B cell (primary cell): ENCODE results near the gene MON1B. TPM values are rescaled to one million over a fixed set of nuclear protein-coding genes. Genes with fewer than 3 reads are reported as not detected.
"Not testable (repeated sequence)": the region's sequence is repeated elsewhere in the genome, so short reads cannot be mapped to it uniquely, and the experiment has no call there.

Experiments used
- ATAC-seq: fragments of 200-7000 bp; cut with Tn5 transposase; one replicate; pipeline ENCODE4 v1.10.0; 2021; ENCODE audit warnings: low read depth, mild to moderate bottlenecking, moderate number of reproducible peaks, moderate library complexity
- CTCF ChIA-PET: fragments of 350-600 bp; sonication (Branson Sonifier 250); formaldehyde crosslinking; loops from one replicate; lab custom pipeline; 2021; ENCODE audit warnings: antibody characterized with exemption, inconsistent platforms; lab: Charles Lee
- POLR2A ChIA-PET: fragments of 350-600 bp; sonication (Branson Sonifier 250); formaldehyde crosslinking; loops from one replicate; lab custom pipeline; 2021; ENCODE audit warnings: antibody characterized with exemption; lab: Charles Lee
- DNase-seq: peaks from one replicate; pipeline ENCODE4 v3.0.0; 2013
- H2AFZ ChIP-seq: 2 replicates; pipeline ENCODE4 v1.6.1; 2012; ENCODE audit warnings: mild to moderate bottlenecking, low read depth, low read length; ENCODE audit not compliant: insufficient read depth, poor library complexity, severe bottlenecking
- H3K27ac ChIP-seq, 2 donors: 1 replicate in 1 of 2; 2 replicates in 1 of 2; pipeline ENCODE4 v1.5.1; 2012 to 2013; ENCODE audit warnings: low read length in 2 of 2, mild to moderate bottlenecking in 2 of 2, moderate library complexity in 1 of 2
- H3K27me3 ChIP-seq, 4 experiments: fragments of 200-600 bp in 1 of 4; sonication (generic) in 1 of 4; replicated peaks in 1 of 4; 1 replicate in 2 of 4; 2 replicates in 2 of 4; pipeline versions ENCODE4 v1.6.1 to v1.7.0; 2013 to 2016; ENCODE audit warnings: low read length in 3 of 4, mild to moderate bottlenecking in 2 of 4, mixed read lengths in 1 of 4, moderate library complexity in 1 of 4; ENCODE audit not compliant: insufficient read depth in 4 of 4, control insufficient read depth in 3 of 4; ENCODE audit errors: control extremely low read depth in 1 of 4
- H3K36me3 ChIP-seq, 2 experiments: replicated peaks in 1 of 2; 1 replicate in 1 of 2; 2 replicates in 1 of 2; pipeline versions ENCODE4 v1.6.1 to v1.7.1; 2013; ENCODE audit warnings: low read length in 1 of 2; ENCODE audit not compliant: insufficient read depth in 2 of 2, control insufficient read depth in 1 of 2; ENCODE audit errors: control extremely low read depth in 1 of 2, extremely low read depth in 1 of 2
- H3K4me1 ChIP-seq, 2 donors: fragments of 200-600 bp in 1 of 2; sonication (generic) in 1 of 2; 1 replicate in 1 of 2; 2 replicates in 1 of 2; pipeline versions ENCODE4 v1.5.1 to v1.6.1; 2013 to 2017; ENCODE audit warnings: low read length in 2 of 2; ENCODE audit not compliant: control insufficient read depth in 2 of 2, insufficient read depth in 2 of 2
- H3K4me2 ChIP-seq: replicated peaks from 2 replicates; pipeline ENCODE3; 2012; ENCODE audit warnings: mild to moderate bottlenecking, low read depth, low read length; ENCODE audit not compliant: poor library complexity, severe bottlenecking
- H3K4me3 ChIP-seq, 5 experiments: fragments of 200-600 bp in 1 of 5; sonication (generic) in 1 of 5; 1 replicate in 3 of 5; 2 replicates in 2 of 5; pipeline versions ENCODE4 v1.5.1 to v1.7.0; 2011 to 2016; ENCODE audit warnings: low read length in 4 of 5, mild to moderate bottlenecking in 4 of 5, low read depth in 2 of 5, control low read depth in 1 of 5, moderate library complexity in 1 of 5; ENCODE audit not compliant: insufficient read depth in 1 of 5; ENCODE audit errors: control extremely low read depth in 1 of 5, extremely low read depth in 1 of 5
- H3K79me2 ChIP-seq: fragments of 200-600 bp; sonication (generic); one replicate; pipeline ENCODE4 v1.6.0; 2016; ENCODE audit warnings: low read length; ENCODE audit not compliant: control insufficient read depth, insufficient read depth
- H3K9ac ChIP-seq: fragments of 200-600 bp; sonication (generic); 2 replicates; pipeline ENCODE4 v1.6.1; 2017; ENCODE audit warnings: mild to moderate bottlenecking, low read length, moderate library complexity
- H3K9me3 ChIP-seq, 3 donors: one replicate each; pipeline versions ENCODE4 v1.6.1 to v1.7.1; 2013; ENCODE audit warnings: low read length in 2 of 3; ENCODE audit not compliant: control insufficient read depth in 2 of 3, insufficient read depth in 1 of 3; ENCODE audit errors: control extremely low read depth in 1 of 3
- H4K20me1 ChIP-seq: 2 replicates; pipeline ENCODE4 v1.6.0; 2012; ENCODE audit warnings: mild to moderate bottlenecking, low read length; ENCODE audit not compliant: insufficient read depth, control insufficient read depth, poor library complexity, severe bottlenecking
- H3K27ac Mint-ChIP-seq: one replicate; pipeline ENCODE4 v1.8.0; 2021; ENCODE audit warnings: mixed read lengths
- H3K27me3 Mint-ChIP-seq: one replicate; pipeline ENCODE4 v1.8.0; 2021; ENCODE audit warnings: mixed read lengths
- H3K4me1 Mint-ChIP-seq: one replicate; pipeline ENCODE4 v1.8.0; 2021; ENCODE audit warnings: mixed read lengths
- H3K4me3 Mint-ChIP-seq: one replicate; pipeline ENCODE4 v1.8.0; 2021; ENCODE audit warnings: mixed read lengths
- H3K9me3 Mint-ChIP-seq: one replicate; pipeline ENCODE4 v1.8.0; 2022; ENCODE audit warnings: mixed read lengths; ENCODE audit not compliant: insufficient read depth
- CTCF ChIP-seq: fragments of 200-600 bp; IDR thresholded peaks from one replicate; pipeline ENCODE4 v1.8.0; 2022; ENCODE audit warnings: antibody characterized with exemption, mild to moderate bottlenecking
- EZH2 ChIP-seq: IDR thresholded peaks from 2 replicates; pipeline ENCODE4 v1.6.1; 2012; ENCODE audit warnings: borderline replicate concordance, low read depth, mild to moderate bottlenecking, moderate library complexity, low read length; ENCODE audit not compliant: insufficient read depth, poor library complexity, severe bottlenecking
- WGBS: methylation state at CpG from one replicate; pipeline ENCODE4 v1.1.5; 2013; ENCODE audit warnings: missing lambda C conversion rate; ENCODE audit not compliant: insufficient coverage; 5-methylcytosine and 5-hydroxymethylcytosine counted together
- intact Hi-C: fragments of 100-400 bp; cut with micrococcal nuclease; formaldehyde crosslinking; loops from one replicate; pipeline ENCODE4 v1.10.0; 2022
- polyA plus RNA-seq: library from polyadenylated mRNA; depleted of rRNA; stranded (reverse); fragments of >200 nt; gene quantifications from 2 replicates; pipeline ENCODE4 v1.2.3, GENCODE V29; 2012
- total RNA-seq, 2 donors: library from RNA; stranded (reverse); fragments of 120-200 nt in 1 of 2; gene quantifications; 1 replicate in 1 of 2; 2 replicates in 1 of 2; pipeline versions ENCODE4 v1.2.3 to v1.2.4, GENCODE V29; 2013 to 2022

Gene MON1B
- total and polyA plus RNA-seq, 2 donors (not counting 1 experiment from before 2014, with no cell fraction given) = 35.0 to 79.1 TPM

- CTCF ChIA-PET = no interaction called here
- peaks cover 0 to 5% (median 0%) of the 10 kb centered on the region in 4 experiments for H3K27me3 ChIP-seq
- Mint-ChIP-seq H3K4me1 (no peaks in the 10 kb centered on the region), H3K4me3 (no peak overlapping the region), H3K9me3 (no peaks in the 10 kb centered on the region), H3K27me3 (peaks cover 24% of the 10 kb centered on the region), H3K27ac (no peak overlapping the region)
- POLR2A ChIA-PET = no interaction called here
- H3K4me2 ChIP-seq = no peak overlapping the region
- H4K20me1 ChIP-seq = no peaks in the 10 kb centered on the region
- ATAC-seq = no peak
- H3K4me1 ChIP-seq = no peaks in the 10 kb centered on the region
- intact Hi-C loops = no loop called here
- no peak overlapping the region for H3K27ac ChIP-seq
- no peak for DNase-seq
- H3K4me3 ChIP-seq = no peak overlapping the region
- no peaks in the 10 kb centered on the region for H3K36me3 ChIP-seq
- TF ChIP-seq CTCF (no peak), EZH2 (no peak)
- no peak overlapping the region for H2AFZ ChIP-seq
- no CpG with 5 or more reads among the region's 1 CpG for WGBS
- no peaks in the 10 kb centered on the region for H3K9me3 ChIP-seq
- no peaks in the 10 kb centered on the region for H3K79me2 ChIP-seq
- no peak overlapping the region for H3K9ac ChIP-seq
These were observed 7.9 kb upstream of the MON1B start for GRCh38 chr16:77183137-77183536.

- H3K36me3 ChIP-seq, intact Hi-C loops, H3K4me1 ChIP-seq, H3K9ac ChIP-seq, H3K9me3 ChIP-seq, H2AFZ ChIP-seq, H3K79me2 ChIP-seq, H4K20me1 ChIP-seq, ATAC-seq, H3K4me2 ChIP-seq, H3K27ac Mint-ChIP-seq, H3K27ac ChIP-seq, H3K4me3 ChIP-seq, H3K4me3 Mint-ChIP-seq, DNase-seq, H3K27me3 ChIP-seq, CTCF ChIA-PET, H3K9me3 Mint-ChIP-seq, POLR2A ChIA-PET: not testable (repeated sequence)
- WGBS = no CpG with 5 or more reads among the region's 1 CpG
- Mint-ChIP-seq H3K27me3 (peaks cover 10% of the 10 kb centered on the region), H3K4me1 (peaks cover 14% of the 10 kb centered on the region)
These were observed 4.7 kb upstream of the MON1B start for GRCh38 chr16:77186298-77186697.
